Panc1 (cell line): Measurements from ENCODE around the gene SCNN1B.

Experiments
- POLR2AphosphoS5 ChIP-seq: IDR thresholded peaks from 2 replicates; pipeline ENCODE4 v1.6.1; 2012; ENCODE audit warnings: mild to moderate bottlenecking, low read depth, low read length, moderate library complexity
- SIN3A ChIP-seq: IDR thresholded peaks from 2 replicates; pipeline ENCODE4 v1.6.1; 2012; ENCODE audit warnings: low read depth, mild to moderate bottlenecking, low read length, moderate library complexity, borderline replicate concordance; ENCODE audit not compliant: insufficient read depth
- TCF7L2 ChIP-seq: IDR thresholded peaks from 2 replicates; pipeline ENCODE4 v1.6.1; 2011; ENCODE audit warnings: mild to moderate bottlenecking, low read depth, low read length, inconsistent platforms
- TF ChIP-seq, protein P1 (sequence below), 2 experiments: IDR thresholded peaks; 2 replicates each; pipeline ENCODE4 v1.6.1; 2011 to 2012; ENCODE audit warnings: low read depth in 2 of 2, control low read depth in 1 of 2, low read length in 1 of 2, mild to moderate bottlenecking in 1 of 2, moderate library complexity in 1 of 2; ENCODE audit not compliant: insufficient read depth in 1 of 2
- TF ChIP-seq, protein P2 (sequence below): fragments of 450-650 bp; IDR thresholded peaks from 2 replicates; pipeline ENCODE4 v1.5.1; 2017; ENCODE audit warnings: mild to moderate bottlenecking

DNA sequence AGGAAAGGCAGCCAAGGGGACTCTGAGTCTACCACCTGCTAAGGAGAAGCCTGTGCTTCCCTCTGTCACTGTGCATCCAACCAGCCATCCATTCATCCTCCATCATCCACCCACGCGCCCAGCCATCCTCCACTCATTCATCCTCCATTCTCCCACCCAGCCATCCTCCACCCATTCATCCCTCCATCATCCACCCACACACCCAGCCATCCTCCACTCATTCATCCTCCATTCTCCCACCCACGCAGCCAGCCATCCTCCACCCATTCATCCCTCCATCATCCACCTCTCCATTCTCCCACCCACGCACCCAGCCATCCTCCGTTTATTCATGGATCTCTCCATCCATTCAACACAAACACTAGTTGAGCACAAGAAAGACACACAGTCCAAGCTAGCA lies 76.8 kb downstream of the SCNN1B start:
- TF ChIP-seq, protein P1, sequence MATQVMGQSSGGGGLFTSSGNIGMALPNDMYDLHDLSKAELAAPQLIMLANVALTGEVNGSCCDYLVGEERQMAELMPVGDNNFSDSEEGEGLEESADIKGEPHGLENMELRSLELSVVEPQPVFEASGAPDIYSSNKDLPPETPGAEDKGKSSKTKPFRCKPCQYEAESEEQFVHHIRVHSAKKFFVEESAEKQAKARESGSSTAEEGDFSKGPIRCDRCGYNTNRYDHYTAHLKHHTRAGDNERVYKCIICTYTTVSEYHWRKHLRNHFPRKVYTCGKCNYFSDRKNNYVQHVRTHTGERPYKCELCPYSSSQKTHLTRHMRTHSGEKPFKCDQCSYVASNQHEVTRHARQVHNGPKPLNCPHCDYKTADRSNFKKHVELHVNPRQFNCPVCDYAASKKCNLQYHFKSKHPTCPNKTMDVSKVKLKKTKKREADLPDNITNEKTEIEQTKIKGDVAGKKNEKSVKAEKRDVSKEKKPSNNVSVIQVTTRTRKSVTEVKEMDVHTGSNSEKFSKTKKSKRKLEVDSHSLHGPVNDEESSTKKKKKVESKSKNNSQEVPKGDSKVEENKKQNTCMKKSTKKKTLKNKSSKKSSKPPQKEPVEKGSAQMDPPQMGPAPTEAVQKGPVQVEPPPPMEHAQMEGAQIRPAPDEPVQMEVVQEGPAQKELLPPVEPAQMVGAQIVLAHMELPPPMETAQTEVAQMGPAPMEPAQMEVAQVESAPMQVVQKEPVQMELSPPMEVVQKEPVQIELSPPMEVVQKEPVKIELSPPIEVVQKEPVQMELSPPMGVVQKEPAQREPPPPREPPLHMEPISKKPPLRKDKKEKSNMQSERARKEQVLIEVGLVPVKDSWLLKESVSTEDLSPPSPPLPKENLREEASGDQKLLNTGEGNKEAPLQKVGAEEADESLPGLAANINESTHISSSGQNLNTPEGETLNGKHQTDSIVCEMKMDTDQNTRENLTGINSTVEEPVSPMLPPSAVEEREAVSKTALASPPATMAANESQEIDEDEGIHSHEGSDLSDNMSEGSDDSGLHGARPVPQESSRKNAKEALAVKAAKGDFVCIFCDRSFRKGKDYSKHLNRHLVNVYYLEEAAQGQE (IDR thresholded peaks at IDR 0.05; ENCODE audit: insufficient read depth in 1 of 2, low read depth in 2 of 2, low read length in 1 of 2) = no peak
- TF ChIP-seq, protein P2, sequence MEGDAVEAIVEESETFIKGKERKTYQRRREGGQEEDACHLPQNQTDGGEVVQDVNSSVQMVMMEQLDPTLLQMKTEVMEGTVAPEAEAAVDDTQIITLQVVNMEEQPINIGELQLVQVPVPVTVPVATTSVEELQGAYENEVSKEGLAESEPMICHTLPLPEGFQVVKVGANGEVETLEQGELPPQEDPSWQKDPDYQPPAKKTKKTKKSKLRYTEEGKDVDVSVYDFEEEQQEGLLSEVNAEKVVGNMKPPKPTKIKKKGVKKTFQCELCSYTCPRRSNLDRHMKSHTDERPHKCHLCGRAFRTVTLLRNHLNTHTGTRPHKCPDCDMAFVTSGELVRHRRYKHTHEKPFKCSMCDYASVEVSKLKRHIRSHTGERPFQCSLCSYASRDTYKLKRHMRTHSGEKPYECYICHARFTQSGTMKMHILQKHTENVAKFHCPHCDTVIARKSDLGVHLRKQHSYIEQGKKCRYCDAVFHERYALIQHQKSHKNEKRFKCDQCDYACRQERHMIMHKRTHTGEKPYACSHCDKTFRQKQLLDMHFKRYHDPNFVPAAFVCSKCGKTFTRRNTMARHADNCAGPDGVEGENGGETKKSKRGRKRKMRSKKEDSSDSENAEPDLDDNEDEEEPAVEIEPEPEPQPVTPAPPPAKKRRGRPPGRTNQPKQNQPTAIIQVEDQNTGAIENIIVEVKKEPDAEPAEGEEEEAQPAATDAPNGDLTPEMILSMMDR = no peak
- TF ChIP-seq POLR2AphosphoS5 (no peak), TCF7L2 (no peak), SIN3A (no peak)
